ENCODE data around the gene ADAT2.
"Not testable (repeated sequence)": the region's sequence is repeated elsewhere in the genome, so short reads cannot be mapped to it uniquely, and the experiment has no call there.

Gene ADAT2

DNA sequence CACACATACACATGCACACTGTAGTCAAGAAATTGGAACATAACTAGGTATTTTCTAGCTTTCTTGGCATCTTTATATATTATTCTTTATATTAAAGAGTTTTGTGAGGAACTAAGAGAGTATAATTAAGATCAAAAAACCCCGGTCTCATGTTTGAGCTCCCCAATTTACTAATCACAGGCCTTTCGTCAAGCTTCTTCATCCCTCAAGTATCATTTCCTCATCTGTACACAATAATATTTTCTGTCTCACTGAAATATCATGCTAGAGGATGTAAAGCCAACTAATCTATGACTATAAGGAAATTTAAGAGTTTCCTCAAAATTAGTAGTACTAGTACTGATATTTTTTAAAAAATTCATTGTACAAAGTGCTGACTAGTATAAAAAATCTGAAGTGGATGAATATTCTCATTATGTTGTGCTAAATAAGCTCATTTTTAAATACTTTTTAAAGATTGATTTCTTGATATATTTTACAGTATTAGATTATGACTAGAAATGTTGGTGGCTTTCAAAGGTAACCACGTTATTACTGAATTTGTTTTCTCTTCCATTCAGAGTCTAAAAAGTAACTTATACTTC, 28.1 kb upstream of the ADAT2 start:
- Histone ChIP-seq H3K27ac (no peak overlapping the region), H3K4me1 (ENCODE audit: low read depth, poor library complexity, severe bottlenecking) (no peaks in the 10 kb centered on the region), H2AFZ (ENCODE audit: low read depth) (no peak overlapping the region), H3K27me3 (ENCODE audit: insufficient read depth, low read depth) (no peaks in the 10 kb centered on the region), H3K79me2 (ENCODE audit: insufficient read depth, low read depth) (no peaks in the 10 kb centered on the region), H4K20me1 (ENCODE audit: insufficient read depth) (no peaks in the 10 kb centered on the region), H3K36me3 (ENCODE audit: insufficient read depth) (no peaks in the 10 kb centered on the region), H3K4me2 (no peak overlapping the region), H3K9ac (no peak overlapping the region), H3K4me3 (IDR thresholded peaks at IDR 0.05; ENCODE audit: insufficient read depth, low read depth, low read length) (no peak overlapping the region)
- TF ChIP-seq CTCF (conservative IDR thresholded peaks at IDR 0.05; ENCODE audit: low read depth, low read length): no peak

DNA sequence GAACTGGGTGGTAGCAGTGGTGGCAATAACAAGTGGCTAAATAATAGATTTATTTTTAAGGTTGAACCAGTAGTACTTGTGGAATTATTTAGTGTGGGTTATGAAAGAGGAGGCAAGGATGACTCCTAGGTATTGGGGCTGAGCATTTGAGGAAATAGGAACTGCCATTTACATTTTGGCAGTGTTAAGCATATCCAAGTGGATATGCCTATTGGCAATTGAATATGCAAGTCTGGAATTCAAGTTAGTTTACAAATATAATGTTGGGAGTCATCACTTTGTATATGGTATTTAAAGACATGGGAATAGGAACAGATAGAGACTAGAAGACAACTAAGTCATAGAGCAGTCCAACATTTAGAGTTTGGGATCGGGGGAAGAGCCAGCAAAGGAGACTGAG, 26.1 kb upstream of the ADAT2 start:
- H3K4me1 ChIP-seq (ENCODE audit: low read depth, poor library complexity, severe bottlenecking): no peaks in the 10 kb centered on the region
- H2AFZ ChIP-seq (ENCODE audit: low read depth): no peak overlapping the region
- H3K79me2 ChIP-seq (ENCODE audit: insufficient read depth, low read depth): no peaks in the 10 kb centered on the region
- no peak overlapping the region for H3K27ac ChIP-seq
- H3K4me3 ChIP-seq (IDR thresholded peaks at IDR 0.05; ENCODE audit: insufficient read depth, low read depth, low read length): no peak overlapping the region
- H4K20me1 ChIP-seq (ENCODE audit: insufficient read depth): no peaks in the 10 kb centered on the region
- no peaks in the 10 kb centered on the region for H3K36me3 ChIP-seq (ENCODE audit: insufficient read depth)
- H3K9ac ChIP-seq: no peak overlapping the region
- H3K4me2 ChIP-seq: no peak overlapping the region
- no peak for TF ChIP-seq CTCF (conservative IDR thresholded peaks at IDR 0.05; ENCODE audit: low read depth, low read length)
- no peaks in the 10 kb centered on the region for H3K27me3 ChIP-seq (ENCODE audit: insufficient read depth, low read depth)

- no peak for TF ChIP-seq CTCF (conservative IDR thresholded peaks at IDR 0.05; ENCODE audit: low read depth, low read length)
- H3K27me3 ChIP-seq (ENCODE audit: insufficient read depth, low read depth): no peaks in the 10 kb centered on the region
- H3K4me1 ChIP-seq (ENCODE audit: low read depth, poor library complexity, severe bottlenecking): no peaks in the 10 kb centered on the region
- H3K27ac ChIP-seq: no peak overlapping the region
- no peak overlapping the region for H3K4me3 ChIP-seq (IDR thresholded peaks at IDR 0.05; ENCODE audit: insufficient read depth, low read depth, low read length)
- no peak overlapping the region for H2AFZ ChIP-seq (ENCODE audit: low read depth)
- H3K79me2 ChIP-seq (ENCODE audit: insufficient read depth, low read depth): no peaks in the 10 kb centered on the region
- no peak overlapping the region for H3K9ac ChIP-seq
- H3K36me3 ChIP-seq (ENCODE audit: insufficient read depth): no peaks in the 10 kb centered on the region
- no peak overlapping the region for H3K4me2 ChIP-seq
- H4K20me1 ChIP-seq (ENCODE audit: insufficient read depth): no peaks in the 10 kb centered on the region
Measured at GRCh38 chr6:143471822-143472221, 21.3 kb upstream of the ADAT2 start.

GRCh38 chr6:143468823-143469222, 18.3 kb upstream of the ADAT2 start:
- not testable (repeated sequence) for H4K20me1 ChIP-seq (ENCODE audit: insufficient read depth); H3K9ac ChIP-seq; H3K27ac ChIP-seq; H3K4me2 ChIP-seq; H3K27me3 ChIP-seq (ENCODE audit: insufficient read depth, low read depth); H3K4me3 ChIP-seq (IDR thresholded peaks at IDR 0.05; ENCODE audit: insufficient read depth, low read depth, low read length); H3K79me2 ChIP-seq (ENCODE audit: insufficient read depth, low read depth); H2AFZ ChIP-seq (ENCODE audit: low read depth); H3K36me3 ChIP-seq (ENCODE audit: insufficient read depth); H3K4me1 ChIP-seq (ENCODE audit: low read depth, poor library complexity, severe bottlenecking)

DNA sequence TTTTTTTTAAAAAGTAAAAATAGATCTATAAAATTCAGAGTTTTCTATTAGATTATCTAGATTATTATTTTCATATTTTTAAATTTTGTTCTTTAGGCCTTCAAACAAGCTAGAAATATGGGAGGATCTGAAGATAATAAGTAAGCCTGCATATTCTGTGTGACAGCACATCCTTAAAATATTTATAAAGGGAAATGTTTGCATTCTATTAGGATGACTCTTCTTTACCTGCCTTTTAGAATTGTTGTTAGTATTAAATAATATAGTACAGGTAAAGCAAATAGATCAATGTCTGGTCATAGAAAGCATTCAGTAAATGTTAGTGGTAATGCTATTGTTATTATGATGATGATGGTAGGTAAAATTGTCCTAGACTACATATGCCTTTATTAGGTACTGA, 17.5 kb upstream of the ADAT2 start:
- no peak overlapping the region for H2AFZ ChIP-seq (ENCODE audit: low read depth)

More for the DNA sequence above, 17.5 kb upstream of the ADAT2 start:
- H3K36me3 ChIP-seq (ENCODE audit: insufficient read depth): no peaks in the 10 kb centered on the region
- no peaks in the 10 kb centered on the region for H3K79me2 ChIP-seq (ENCODE audit: insufficient read depth, low read depth)
- H3K9ac ChIP-seq: no peak overlapping the region
- TF ChIP-seq CTCF (conservative IDR thresholded peaks at IDR 0.05; ENCODE audit: low read depth, low read length): no peak
- H3K27ac ChIP-seq: no peak overlapping the region
- no peaks in the 10 kb centered on the region for H3K27me3 ChIP-seq (ENCODE audit: insufficient read depth, low read depth)
- H3K4me2 ChIP-seq: no peak overlapping the region
- H3K4me1 ChIP-seq (ENCODE audit: low read depth, poor library complexity, severe bottlenecking): no peaks in the 10 kb centered on the region
- H3K4me3 ChIP-seq (IDR thresholded peaks at IDR 0.05; ENCODE audit: insufficient read depth, low read depth, low read length): no peak overlapping the region
- H4K20me1 ChIP-seq (ENCODE audit: insufficient read depth): no peaks in the 10 kb centered on the region
